ENCODE measurements around the gene SH3BGRL2.

SH3BGRL2 gene

DNA sequence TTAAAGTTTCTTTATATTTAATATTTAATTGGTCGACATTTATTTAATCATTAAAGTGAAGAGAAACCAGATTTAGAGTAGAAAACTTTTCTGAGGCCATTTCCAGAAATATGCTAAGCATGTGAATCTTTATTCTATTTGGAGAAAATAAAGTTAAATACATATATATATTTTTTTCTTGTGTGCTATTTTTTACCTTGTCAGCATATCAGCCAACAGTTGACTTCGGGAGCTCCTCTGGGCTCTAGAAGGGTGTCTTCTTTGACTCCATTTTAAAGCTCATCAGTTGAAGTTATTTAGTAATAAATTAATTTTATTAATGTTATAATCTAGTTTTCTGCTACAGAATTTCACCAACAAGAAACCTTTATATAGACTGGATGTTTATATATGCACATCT is 73.1 kb downstream of the SH3BGRL2 start:
- ChIA-PET CTCF (interaction anchor here (0.7 kb wide), 1 partner anchor 14 kb away, joined by 3 read pairs; no protein-coding TSS in a partner anchor), POLR2A (no interaction called here)
- H3K36me3 ChIP-seq (ENCODE audit: control insufficient read depth in 2 of 2, insufficient read depth in 1 of 2, low read length in 2 of 2): peaks cover 0 to 6% of the 10 kb centered on the region in 2 experiments; a peak in 1 of 3 replicates
- no peaks in the 10 kb centered on the region for H3K9me3 ChIP-seq (ENCODE audit: control insufficient read depth, insufficient read depth, low read depth, low read length)
- no peak overlapping the region for H3K27ac ChIP-seq (ENCODE audit: extremely low read depth, low read depth, low read length)
- no peak for TF ChIP-seq ZNF707 (tag by site-specific recombination; IDR thresholded peaks at IDR 0.05)
- no peak for TF ChIP-seq ZNF76 (tag by site-specific recombination; IDR thresholded peaks at IDR 0.05; ENCODE audit: borderline replicate concordance, low read depth)
- TF ChIP-seq BCL11A (tag by site-specific recombination; IDR thresholded peaks at IDR 0.05; ENCODE audit: low read depth): no peak
- TF ChIP-seq ZNF362 (tag by site-specific recombination; IDR thresholded peaks at IDR 0.05): no peak
- no peak for TF ChIP-seq ZNF416 (tag by site-specific recombination; IDR thresholded peaks at IDR 0.05)
- no peak for TF ChIP-seq ZNF341 (tag by site-specific recombination; IDR thresholded peaks at IDR 0.05; ENCODE audit: low read depth)
- TF ChIP-seq ZNF776 (tag by site-specific recombination; IDR thresholded peaks at IDR 0.05; ENCODE audit: borderline replicate concordance): no peak
- no peak for TF ChIP-seq ZNF792 (tag by site-specific recombination; IDR thresholded peaks at IDR 0.05)
- TF ChIP-seq ZNF433 (tag by site-specific recombination; IDR thresholded peaks at IDR 0.05; ENCODE audit: low read depth): no peak
- TF ChIP-seq ZNF174 (tag by site-specific recombination; IDR thresholded peaks at IDR 0.05): no peak
- no peak for TF ChIP-seq ZNF514 (tag by site-specific recombination; IDR thresholded peaks at IDR 0.05)
- TF ChIP-seq REPIN1 (tag by site-specific recombination; IDR thresholded peaks at IDR 0.05; ENCODE audit: low read depth): no peak
- TF ChIP-seq ZNF121 (tag by site-specific recombination; IDR thresholded peaks at IDR 0.05): no peak
- TF ChIP-seq KLF16 (tag by site-specific recombination; IDR thresholded peaks at IDR 0.05): no peak
- no peak for TF ChIP-seq ZNF24 (tag by site-specific recombination; IDR thresholded peaks at IDR 0.05)
- no peak for TF ChIP-seq ZNF37A (tag by site-specific recombination; IDR thresholded peaks at IDR 0.05)
- TF ChIP-seq, protein P1, sequence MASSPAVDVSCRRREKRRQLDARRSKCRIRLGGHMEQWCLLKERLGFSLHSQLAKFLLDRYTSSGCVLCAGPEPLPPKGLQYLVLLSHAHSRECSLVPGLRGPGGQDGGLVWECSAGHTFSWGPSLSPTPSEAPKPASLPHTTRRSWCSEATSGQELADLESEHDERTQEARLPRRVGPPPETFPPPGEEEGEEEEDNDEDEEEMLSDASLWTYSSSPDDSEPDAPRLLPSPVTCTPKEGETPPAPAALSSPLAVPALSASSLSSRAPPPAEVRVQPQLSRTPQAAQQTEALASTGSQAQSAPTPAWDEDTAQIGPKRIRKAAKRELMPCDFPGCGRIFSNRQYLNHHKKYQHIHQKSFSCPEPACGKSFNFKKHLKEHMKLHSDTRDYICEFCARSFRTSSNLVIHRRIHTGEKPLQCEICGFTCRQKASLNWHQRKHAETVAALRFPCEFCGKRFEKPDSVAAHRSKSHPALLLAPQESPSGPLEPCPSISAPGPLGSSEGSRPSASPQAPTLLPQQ (tag by site-specific recombination; IDR thresholded peaks at IDR 0.05): no peak
- no peak for TF ChIP-seq ZBTB48 (tag by site-specific recombination; IDR thresholded peaks at IDR 0.05)
- no peaks in the 10 kb centered on the region for H3K4me1 ChIP-seq (ENCODE audit: control insufficient read depth, insufficient read depth, low read length)
- no peak overlapping the region for H3K4me3 ChIP-seq (ENCODE audit: low read depth, low read length)

DNA sequence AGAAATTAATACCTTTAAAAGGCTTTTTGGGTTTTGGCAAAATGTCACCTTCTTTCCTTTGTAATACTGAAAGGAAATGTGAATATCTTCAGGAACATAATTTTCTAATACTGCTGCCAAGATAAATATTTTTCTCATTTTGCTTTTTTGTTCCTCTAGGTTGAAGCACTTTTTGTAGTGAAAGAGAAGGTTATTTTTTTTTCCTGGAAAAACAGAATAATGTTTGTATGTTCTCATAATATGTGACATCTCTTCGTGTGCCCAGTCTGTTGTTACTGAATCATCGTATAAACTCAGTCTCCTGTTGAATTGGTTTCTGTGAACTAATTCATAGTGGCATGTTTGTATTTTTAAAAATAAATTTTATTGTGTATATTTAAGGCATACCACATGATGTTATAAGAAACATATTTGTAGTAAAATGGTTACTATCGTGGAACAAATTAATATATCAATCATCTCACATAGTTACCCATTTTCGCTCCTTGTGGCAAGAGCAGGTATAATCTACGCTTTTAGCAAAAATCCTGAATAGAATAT is 74.4 kb downstream of the SH3BGRL2 start:
- CTCF ChIA-PET: interaction anchor here (0.7 kb wide), 2 partner anchors 7 to 9 kb away, joined by 3 to 5 read pairs; no protein-coding TSS in a partner anchor
- Histone ChIP-seq H3K36me3 (ENCODE audit: control insufficient read depth in 2 of 2, insufficient read depth in 1 of 2, low read length in 2 of 2) (peaks cover 0 to 2% of the 10 kb centered on the region in 2 experiments; a peak in 1 of 3 replicates), H3K9me3 (ENCODE audit: control insufficient read depth, insufficient read depth, low read depth, low read length) (no peaks in the 10 kb centered on the region), H3K27ac (ENCODE audit: extremely low read depth, low read depth, low read length) (no peak overlapping the region), H3K4me1 (ENCODE audit: control insufficient read depth, insufficient read depth, low read length) (no peaks in the 10 kb centered on the region), H3K4me3 (ENCODE audit: low read depth, low read length) (no peak overlapping the region)
- TF ChIP-seq YY2 (tag by site-specific recombination; IDR thresholded peaks at IDR 0.05) (no peak), ZNF558 (tag by site-specific recombination; IDR thresholded peaks at IDR 0.05) (no peak), ZSCAN4 (tag by site-specific recombination; IDR thresholded peaks at IDR 0.05) (no peak), ZNF837 (tag by site-specific recombination; IDR thresholded peaks at IDR 0.05) (no peak), ZNF223 (tag by site-specific recombination; IDR thresholded peaks at IDR 0.05) (no peak)
- TF ChIP-seq, protein P2, sequence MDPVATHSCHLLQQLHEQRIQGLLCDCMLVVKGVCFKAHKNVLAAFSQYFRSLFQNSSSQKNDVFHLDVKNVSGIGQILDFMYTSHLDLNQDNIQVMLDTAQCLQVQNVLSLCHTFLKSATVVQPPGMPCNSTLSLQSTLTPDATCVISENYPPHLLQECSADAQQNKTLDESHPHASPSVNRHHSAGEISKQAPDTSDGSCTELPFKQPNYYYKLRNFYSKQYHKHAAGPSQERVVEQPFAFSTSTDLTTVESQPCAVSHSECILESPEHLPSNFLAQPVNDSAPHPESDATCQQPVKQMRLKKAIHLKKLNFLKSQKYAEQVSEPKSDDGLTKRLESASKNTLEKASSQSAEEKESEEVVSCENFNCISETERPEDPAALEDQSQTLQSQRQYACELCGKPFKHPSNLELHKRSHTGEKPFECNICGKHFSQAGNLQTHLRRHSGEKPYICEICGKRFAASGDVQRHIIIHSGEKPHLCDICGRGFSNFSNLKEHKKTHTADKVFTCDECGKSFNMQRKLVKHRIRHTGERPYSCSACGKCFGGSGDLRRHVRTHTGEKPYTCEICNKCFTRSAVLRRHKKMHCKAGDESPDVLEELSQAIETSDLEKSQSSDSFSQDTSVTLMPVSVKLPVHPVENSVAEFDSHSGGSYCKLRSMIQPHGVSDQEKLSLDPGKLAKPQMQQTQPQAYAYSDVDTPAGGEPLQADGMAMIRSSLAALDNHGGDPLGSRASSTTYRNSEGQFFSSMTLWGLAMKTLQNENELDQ (tag by site-specific recombination; IDR thresholded peaks at IDR 0.05; ENCODE audit: low read depth): no peak
- POLR2A ChIA-PET: no interaction called here
